Measurements from ENCODE around the gene TPGS2.

The TPGS2 gene

DNA sequence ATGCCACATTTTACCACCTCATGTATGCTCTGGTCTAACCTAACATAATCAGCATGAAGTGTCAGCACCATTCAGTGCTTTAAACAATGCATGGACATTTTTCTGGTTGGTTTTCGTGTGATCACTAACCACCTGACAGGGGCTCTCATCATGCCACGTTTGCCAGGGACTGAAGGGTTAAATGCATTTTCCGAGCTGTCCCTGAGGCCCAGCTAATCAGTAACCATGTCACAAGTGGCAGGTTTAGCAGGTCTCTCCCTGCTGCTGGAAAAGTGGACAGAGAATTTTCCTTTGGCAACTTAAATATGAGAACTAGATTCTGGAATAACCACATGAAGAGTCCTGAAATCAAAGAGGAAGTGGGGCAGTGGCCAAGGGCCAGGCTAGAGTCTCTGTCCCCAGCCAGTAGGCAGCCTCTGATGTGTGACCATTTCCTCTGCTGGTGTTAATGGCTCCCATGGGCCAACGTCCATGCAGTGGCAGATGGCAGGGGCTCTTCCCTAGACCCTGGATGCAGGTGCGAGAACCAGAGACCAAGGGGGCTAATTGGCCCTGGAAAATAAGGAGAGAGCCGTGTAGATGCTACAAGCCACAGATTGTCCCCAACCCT lies 69.5 kb downstream of the TPGS2 start:
- no peak overlapping the region for H3K27ac ChIP-seq (ENCODE audit: low read depth, low read length)
- no peaks in the 10 kb centered on the region for H3K9me3 ChIP-seq (ENCODE audit: insufficient read depth, low read depth, low read length)
- no peaks in the 10 kb centered on the region for H3K27me3 ChIP-seq (ENCODE audit: insufficient read depth, low read length)
- no peak overlapping the region for H3K9ac ChIP-seq (ENCODE audit: low read depth, low read length)
- no peaks in the 10 kb centered on the region for H3K4me1 ChIP-seq (ENCODE audit: insufficient read depth, low read length)
- no peak overlapping the region for H3K4me3 ChIP-seq (ENCODE audit: low read length)
- WGBS, result 84% methylated on average over 6 of the region's 6 CpGs
- peaks cover 3% of the 10 kb centered on the region; the same call in 1 of the 2 replicates for H3K36me3 ChIP-seq (ENCODE audit: insufficient read depth, low read length)

DNA sequence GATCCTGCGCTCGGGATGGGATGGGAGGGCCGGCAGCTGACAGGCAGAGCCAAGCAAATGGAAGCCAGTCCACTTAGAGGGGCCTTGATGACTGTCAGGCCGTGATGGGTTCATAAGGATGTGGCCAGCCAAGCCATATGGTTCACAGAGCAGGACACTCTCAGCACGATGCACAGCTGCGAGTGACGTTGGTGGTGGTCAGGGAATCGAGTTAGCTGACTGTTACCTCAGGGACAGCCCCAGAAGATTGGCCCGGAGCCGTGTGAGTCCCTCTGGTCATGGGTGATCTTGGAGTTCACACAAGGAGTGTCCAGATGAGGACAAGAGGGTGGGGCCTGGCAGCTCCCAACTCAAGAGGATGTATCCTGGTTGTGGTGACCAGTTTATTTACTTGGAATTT lies 70.2 kb downstream of the TPGS2 start:
- Histone ChIP-seq H3K9ac (ENCODE audit: low read depth, low read length) (no peak overlapping the region), H3K4me3 (ENCODE audit: low read length) (no peak overlapping the region), H3K27ac (ENCODE audit: low read depth, low read length) (no peak overlapping the region), H3K27me3 (ENCODE audit: insufficient read depth, low read length) (no peaks in the 10 kb centered on the region), H3K9me3 (ENCODE audit: insufficient read depth, low read depth, low read length) (no peaks in the 10 kb centered on the region), H3K36me3 (ENCODE audit: insufficient read depth, low read length) (peaks cover 3% of the 10 kb centered on the region; the same call in 1 of the 2 replicates), H3K4me1 (ENCODE audit: insufficient read depth, low read length) (no peaks in the 10 kb centered on the region)
- WGBS, result 94% methylated on average over 10 of the region's 10 CpGs

DNA sequence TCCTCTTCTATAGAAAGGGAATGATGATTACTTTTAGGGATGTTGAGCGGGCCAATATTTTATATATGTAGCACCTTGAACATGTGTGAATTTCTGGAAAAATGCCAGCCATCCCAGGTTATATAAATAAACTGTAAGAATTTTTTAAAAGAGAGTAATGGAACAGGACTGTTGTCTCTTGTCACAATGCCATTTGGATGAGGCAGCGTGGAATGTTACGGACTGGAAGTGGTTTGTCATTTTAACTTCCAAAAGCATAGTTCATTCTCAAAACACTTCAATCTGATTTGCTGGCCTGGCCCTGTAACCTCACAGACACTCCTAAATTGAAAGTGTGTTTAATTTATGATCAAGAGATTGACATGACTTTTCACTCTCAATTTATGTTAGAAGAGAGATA lies 70.8 kb downstream of the TPGS2 start:
- WGBS, result 97% methylated on average over 3 of the region's 3 CpGs
- H3K27ac ChIP-seq (ENCODE audit: low read depth, low read length), result no peak overlapping the region
- no peak overlapping the region for H3K9ac ChIP-seq (ENCODE audit: low read depth, low read length)
- no peak overlapping the region for H3K4me3 ChIP-seq (ENCODE audit: low read length)
- H3K4me1 ChIP-seq (ENCODE audit: insufficient read depth, low read length), result no peaks in the 10 kb centered on the region
- H3K9me3 ChIP-seq (ENCODE audit: insufficient read depth, low read depth, low read length), result no peaks in the 10 kb centered on the region
- H3K27me3 ChIP-seq (ENCODE audit: insufficient read depth, low read length), result no peaks in the 10 kb centered on the region
- peaks cover 2% of the 10 kb centered on the region; the same call in 1 of the 2 replicates for H3K36me3 ChIP-seq (ENCODE audit: insufficient read depth, low read length)

DNA sequence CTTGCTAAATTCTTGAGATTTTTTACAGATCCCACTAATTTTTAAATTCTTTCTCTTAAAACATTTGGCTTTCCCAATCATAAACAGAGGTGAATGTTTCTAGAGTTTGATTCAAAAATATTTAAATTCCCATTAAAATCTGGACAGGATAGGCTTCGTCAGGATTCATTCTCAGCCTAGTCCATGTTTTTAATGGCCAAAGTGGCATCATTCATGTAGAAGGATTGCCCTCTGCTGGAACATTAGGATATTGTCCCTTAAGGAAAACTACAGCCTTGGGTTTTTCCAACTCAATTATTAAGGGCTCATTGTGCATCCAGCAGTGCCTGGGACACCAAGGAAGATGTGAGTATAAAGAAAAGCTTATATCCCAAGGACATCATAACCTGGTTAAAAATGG lies 71.7 kb downstream of the TPGS2 start:
- Histone ChIP-seq H3K4me3 (ENCODE audit: low read length) (no peak overlapping the region), H3K9ac (ENCODE audit: low read depth, low read length) (no peak overlapping the region), H3K27ac (ENCODE audit: low read depth, low read length) (no peak overlapping the region), H3K27me3 (ENCODE audit: insufficient read depth, low read length) (no peaks in the 10 kb centered on the region), H3K4me1 (ENCODE audit: insufficient read depth, low read length) (no peaks in the 10 kb centered on the region), H3K36me3 (ENCODE audit: insufficient read depth, low read length) (no peaks in the 10 kb centered on the region), H3K9me3 (ENCODE audit: insufficient read depth, low read depth, low read length) (no peaks in the 10 kb centered on the region)
- 69% methylated on average over 1 of the region's 1 CpG for WGBS

DNA sequence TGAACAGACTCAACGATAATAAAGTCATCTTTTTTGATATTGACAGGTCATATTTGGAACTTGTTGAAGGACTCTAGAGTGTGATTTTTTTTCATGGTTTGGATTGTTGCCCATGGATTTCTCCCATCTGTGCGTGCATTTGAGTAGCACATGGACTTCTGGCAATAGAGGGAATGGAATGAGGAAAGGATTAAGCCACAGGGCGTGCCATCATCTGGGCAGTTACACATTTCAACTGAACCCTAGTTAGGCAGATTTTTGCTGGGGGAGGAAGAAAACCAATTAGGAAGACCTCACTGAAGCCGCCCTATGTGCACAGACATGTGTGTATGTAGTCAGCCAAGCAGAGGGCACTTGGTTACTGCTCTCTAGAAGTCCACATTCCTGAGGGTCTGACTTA lies 72.6 kb downstream of the TPGS2 start:
- Histone ChIP-seq H3K4me1 (ENCODE audit: insufficient read depth, low read length) (no peaks in the 10 kb centered on the region), H3K4me3 (ENCODE audit: low read length) (no peak overlapping the region), H3K9me3 (ENCODE audit: insufficient read depth, low read depth, low read length) (no peaks in the 10 kb centered on the region), H3K27ac (ENCODE audit: low read depth, low read length) (no peak overlapping the region), H3K36me3 (ENCODE audit: insufficient read depth, low read length) (no peaks in the 10 kb centered on the region), H3K27me3 (ENCODE audit: insufficient read depth, low read length) (no peaks in the 10 kb centered on the region), H3K9ac (ENCODE audit: low read depth, low read length) (no peak overlapping the region)
- WGBS, result 94% methylated on average over 4 of the region's 4 CpGs

DNA sequence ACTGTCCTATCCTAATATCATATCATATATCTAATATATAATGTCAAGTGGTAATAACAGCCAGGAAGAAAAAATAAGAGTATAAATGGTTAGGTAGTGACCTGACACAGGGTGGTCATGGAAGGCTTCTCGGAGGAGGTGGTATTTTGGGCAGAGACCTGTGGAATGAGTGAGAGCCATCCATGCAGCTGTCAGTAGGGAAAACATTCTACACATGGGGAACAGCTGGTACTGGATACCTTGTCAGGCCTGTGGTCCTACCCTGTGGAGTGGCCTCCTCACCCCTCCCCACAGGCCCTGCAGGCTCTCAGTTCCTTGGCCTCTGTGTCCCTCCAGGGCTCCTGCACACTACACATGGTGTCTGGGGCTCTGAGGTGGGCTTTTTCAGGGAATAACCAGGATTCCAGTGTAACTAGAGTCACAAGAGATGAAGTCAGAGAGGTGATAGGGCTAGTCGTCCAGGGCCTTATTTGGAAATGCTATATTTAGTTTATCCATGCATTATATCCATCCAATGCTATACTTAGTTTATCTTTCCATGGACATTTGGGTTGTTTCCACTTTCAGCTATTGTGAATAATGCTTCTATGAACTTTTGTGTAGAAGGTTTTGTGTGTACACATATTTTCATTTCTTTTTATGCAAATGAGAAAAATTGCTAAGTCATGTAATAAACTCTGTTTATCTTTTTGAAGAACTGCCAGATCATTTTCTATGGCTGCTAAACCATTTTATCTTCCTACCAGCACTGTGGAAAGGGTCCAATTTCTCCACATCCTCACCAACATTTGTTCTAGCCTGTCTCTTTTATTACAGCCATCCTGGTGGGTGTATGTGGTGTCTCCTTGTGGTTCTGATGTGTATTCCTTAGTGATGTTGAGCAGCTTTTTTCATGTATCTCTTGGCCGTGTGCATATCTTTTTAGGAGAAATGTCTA lies 75.6 kb downstream of the TPGS2 start:
- Histone ChIP-seq H3K4me3 (ENCODE audit: low read length) (no peak overlapping the region), H3K27ac (ENCODE audit: low read depth, low read length) (no peak overlapping the region), H3K4me1 (ENCODE audit: insufficient read depth, low read length) (no peaks in the 10 kb centered on the region), H3K9me3 (ENCODE audit: insufficient read depth, low read depth, low read length) (no peaks in the 10 kb centered on the region), H3K9ac (ENCODE audit: low read depth, low read length) (no peak overlapping the region), H3K36me3 (ENCODE audit: insufficient read depth, low read length) (no peaks in the 10 kb centered on the region), H3K27me3 (ENCODE audit: insufficient read depth, low read length) (no peaks in the 10 kb centered on the region)
- WGBS, result 91% methylated on average over 1 of the region's 3 CpGs

DNA sequence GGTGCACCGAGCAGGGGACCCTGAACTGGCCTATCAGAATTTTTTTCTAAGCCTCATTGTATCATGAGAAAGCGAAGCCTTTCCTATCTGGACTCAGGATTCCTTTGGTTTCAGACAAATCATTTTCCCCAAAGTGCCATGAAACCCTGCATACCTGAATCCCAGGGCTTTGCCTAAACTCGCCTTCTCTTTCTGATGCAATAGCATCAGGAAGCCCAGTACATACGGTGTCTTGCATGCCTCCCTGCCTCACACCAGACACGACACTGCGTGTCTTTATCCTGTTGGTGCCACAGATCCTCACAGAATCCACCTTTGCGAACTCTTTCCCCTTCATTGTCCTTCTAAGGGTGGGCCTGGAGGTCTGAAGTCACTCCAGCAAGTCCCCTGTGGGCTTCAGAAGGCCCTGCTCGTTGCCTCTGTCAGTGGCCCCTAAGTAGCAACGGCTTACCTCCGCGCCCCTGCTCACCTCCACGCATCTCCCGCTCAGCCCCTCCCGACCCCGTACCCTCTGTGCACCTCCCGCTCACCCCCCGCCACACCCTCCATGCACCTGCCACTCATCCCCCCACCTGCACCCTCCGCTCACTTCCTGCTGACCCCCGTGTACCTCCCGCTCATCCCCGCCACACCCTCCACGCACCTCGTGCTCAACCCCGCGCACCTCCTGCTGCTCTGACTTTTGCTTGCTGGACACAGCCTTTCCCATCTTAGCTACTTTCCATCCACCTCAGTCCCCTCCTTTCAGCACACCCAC lies 83.4 kb downstream of the TPGS2 start:
- Histone ChIP-seq H3K4me3 (ENCODE audit: low read length) (no peak overlapping the region), H3K9me3 (ENCODE audit: insufficient read depth, low read depth, low read length) (no peaks in the 10 kb centered on the region), H3K27me3 (ENCODE audit: insufficient read depth, low read length) (no peaks in the 10 kb centered on the region), H3K9ac (ENCODE audit: low read depth, low read length) (no peak overlapping the region), H3K4me1 (ENCODE audit: insufficient read depth, low read length) (no peaks in the 10 kb centered on the region), H3K36me3 (ENCODE audit: insufficient read depth, low read length) (peaks cover 10% of the 10 kb centered on the region; the same call in 1 of the 2 replicates), H3K27ac (ENCODE audit: low read depth, low read length) (no peak overlapping the region)
- WGBS, result 93% methylated on average over 25 of the region's 25 CpGs

DNA sequence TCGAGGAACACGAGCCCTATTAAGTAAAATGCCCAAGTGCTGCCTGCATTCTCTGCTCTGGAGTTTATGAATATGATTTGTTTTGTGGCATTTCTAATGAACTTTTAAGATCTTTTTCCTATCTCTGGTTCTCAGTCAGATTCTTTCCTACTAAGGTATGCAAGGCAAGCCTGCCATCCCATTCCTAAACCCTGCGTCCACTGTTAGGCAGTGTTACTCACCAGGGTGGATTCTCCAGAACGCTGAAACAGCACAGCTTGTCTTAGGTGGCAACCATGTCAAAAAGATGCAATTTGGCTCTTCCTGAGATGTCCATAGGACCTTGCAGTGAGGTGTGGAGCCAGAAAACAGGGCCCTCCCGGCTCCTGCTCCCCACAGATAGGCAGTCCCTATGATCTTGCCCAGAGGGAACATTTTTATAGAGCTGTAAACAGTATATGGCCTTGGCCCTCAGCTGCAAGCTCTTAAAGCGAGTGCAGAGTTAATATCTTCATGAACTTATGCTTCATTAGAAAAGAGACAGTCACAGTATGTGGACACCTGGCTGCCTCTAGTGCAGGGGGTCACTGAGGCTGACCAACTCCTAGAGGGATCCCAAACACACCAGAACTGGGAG lies 84.4 kb downstream of the TPGS2 start:
- Histone ChIP-seq H3K27me3 (ENCODE audit: insufficient read depth, low read length) (no peaks in the 10 kb centered on the region), H3K9me3 (ENCODE audit: insufficient read depth, low read depth, low read length) (no peaks in the 10 kb centered on the region), H3K9ac (ENCODE audit: low read depth, low read length) (no peak overlapping the region), H3K36me3 (ENCODE audit: insufficient read depth, low read length) (peaks cover 10% of the 10 kb centered on the region; the same call in 1 of the 2 replicates), H3K4me3 (ENCODE audit: low read length) (no peak overlapping the region), H3K27ac (ENCODE audit: low read depth, low read length) (no peak overlapping the region), H3K4me1 (ENCODE audit: insufficient read depth, low read length) (no peaks in the 10 kb centered on the region)
- WGBS, result 96% methylated on average over 6 of the region's 6 CpGs
